NCI-H526 treated with DMSO at 0.1 percent for 48 hours (cell line): Measurements from ENCODE around the gene PRUNE2.
A peak's percentile ranks its signal among the peaks of the same experiment; 100 is the strongest.
"Not testable (repeated sequence)": the region's sequence is repeated elsewhere in the genome, so short reads cannot be mapped to it uniquely, and the experiment has no call there.

ENCODE experiments used
- DNase-seq: peaks from one replicate; lab custom pipeline; 2025; lab: John Stamatoyannopoulos, UW

PRUNE2 gene

GRCh38 chr9:76905791-76906646, at the start of gene PRUNE2:
PRUNE2 (minus strand) TSS chr9:76906114; CDS start chr9:76905963, 151 bp downstream.
- peak; percentile 47 for DNase-seq

- DNase-seq: not testable (repeated sequence)
These were observed 49.5 kb upstream of the PRUNE2 start for GRCh38 chr9:76955406-76955805.

- DNase-seq: no peak
These were observed 44.0 kb upstream of the PRUNE2 start for GRCh38 chr9:76949865-76950264.

- no peak for DNase-seq
These were observed 38.1 kb upstream of the PRUNE2 start for GRCh38 chr9:76944011-76944410.

- no peak for DNase-seq
These were observed 37.1 kb upstream of the PRUNE2 start for GRCh38 chr9:76943054-76943453.

GRCh38 chr9:76932757-76933156, 26.8 kb upstream of the PRUNE2 start:
- DNase-seq: no peak

GRCh38 chr9:76932265-76932664, 26.4 kb upstream of the PRUNE2 start:
- DNase-seq: peak; percentile 1

GRCh38 chr9:76927540-76928240, 21.8 kb upstream of the PRUNE2 start:
- DNase-seq: no peak

GRCh38 chr9:76926846-76927245, 20.9 kb upstream of the PRUNE2 start:
- no peak for DNase-seq

- no peak for DNase-seq
These were observed 20.4 kb upstream of the PRUNE2 start for GRCh38 chr9:76926324-76926741.

- no peak for DNase-seq
These were observed 15.3 kb upstream of the PRUNE2 start for GRCh38 chr9:76921165-76921564.

GRCh38 chr9:76917299-76917698, 11.4 kb upstream of the PRUNE2 start:
- DNase-seq: no peak

GRCh38 chr9:76916231-76916630, 10.3 kb upstream of the PRUNE2 start:
- peak; percentile 3 for DNase-seq

- DNase-seq: no peak
These were observed 7.6 kb upstream of the PRUNE2 start for GRCh38 chr9:76913467-76913866.

- DNase-seq: no peak
These were observed 6.8 kb upstream of the PRUNE2 start for GRCh38 chr9:76912636-76913275.

GRCh38 chr9:76911971-76912370, 6.1 kb upstream of the PRUNE2 start:
- no peak for DNase-seq

- DNase-seq: no peak
These were observed 4.9 kb upstream of the PRUNE2 start for GRCh38 chr9:76910861-76911260.

- no peak for DNase-seq
These were observed 697 bp upstream of the PRUNE2 start for GRCh38 chr9:76906647-76906975.

- DNase-seq: no peak
These were observed 1.1 kb downstream of the PRUNE2 start for GRCh38 chr9:76904661-76905457.

GRCh38 chr9:76902395-76902794, 3.5 kb downstream of the PRUNE2 start:
- DNase-seq: no peak

GRCh38 chr9:76901801-76902200, 4.1 kb downstream of the PRUNE2 start:
- DNase-seq: no peak

GRCh38 chr9:76900884-76901440, 5.0 kb downstream of the PRUNE2 start:
- DNase-seq: no peak
